PC-9 (cell line): ENCODE measurements around the gene OR51B5. TPM values are rescaled to one million over a fixed set of nuclear protein-coding genes. Genes with fewer than 3 reads are reported as not detected.

Source experiments
- BruUV-seq: library from RNA; stranded (reverse); fragments of 400-500 nt; replicated peaks from 2 replicates; lab custom pipeline; 2021; lab: Mats Ljungman, UMichigan
- CTCF ChIA-PET: fragments of 300-600 bp; sonication (Branson Sonifier 250); formaldehyde crosslinking; loops from one replicate; lab custom pipeline; 2022; ENCODE audit warnings: antibody characterized with exemption; lab: Charles Lee
- POLR2A ChIA-PET: fragments of 300-600 bp; sonication (Branson Sonifier 250); formaldehyde crosslinking; loops from one replicate; lab custom pipeline; 2022; ENCODE audit warnings: antibody characterized with exemption; ENCODE audit not compliant: unreplicated experiment; lab: Charles Lee
- DNase-seq, 2 experiments: peaks; one replicate each; pipeline versions ENCODE4 v3.0.0 to v3.0.0-alpha.2; 2015 to 2022; ENCODE audit warnings: mixed read lengths in 1 of 2
- H2AFZ ChIP-seq: fragments of 200-600 bp; sonication (generic); 2 replicates; pipeline ENCODE4 v1.8.1; 2017; ENCODE audit warnings: antibody characterized with exemption
- H3F3A ChIP-seq: fragments of 200-600 bp; sonication (generic); 2 replicates; pipeline ENCODE4 v1.8.1; 2017; ENCODE audit warnings: antibody characterized with exemption, mild to moderate bottlenecking, low read depth; ENCODE audit not compliant: insufficient read depth
- H3K27ac ChIP-seq: fragments of 200-600 bp; sonication (generic); 2 replicates; pipeline ENCODE4 v1.6.1; 2016; ENCODE audit warnings: mixed run types
- H3K27me3 ChIP-seq: fragments of 200-600 bp; sonication (generic); 2 replicates; pipeline ENCODE4 v1.6.1; 2016; ENCODE audit warnings: low read depth, mixed run types; ENCODE audit not compliant: insufficient read depth
- H3K36me3 ChIP-seq: fragments of 200-600 bp; sonication (generic); 2 replicates; pipeline ENCODE4 v1.6.1; 2016; ENCODE audit warnings: low read depth, mixed run types
- H3K4me1 ChIP-seq: fragments of 200-600 bp; sonication (generic); replicated peaks from 2 replicates; pipeline ENCODE4 v1.6.1; 2016; ENCODE audit warnings: mixed run types; ENCODE audit not compliant: insufficient read depth
- H3K4me2 ChIP-seq: fragments of 200-600 bp; sonication (generic); 2 replicates; pipeline ENCODE4 v1.6.1; 2017; ENCODE audit warnings: mixed run types
- H3K4me3 ChIP-seq: fragments of 200-600 bp; sonication (generic); 2 replicates; pipeline ENCODE4 v1.6.1; 2016; ENCODE audit warnings: mixed run types
- H3K79me2 ChIP-seq: fragments of 200-600 bp; sonication (generic); 2 replicates; pipeline ENCODE4 v1.6.1; 2017; ENCODE audit warnings: low read depth, mixed run types
- H3K9me2 ChIP-seq: fragments of 200-600 bp; sonication (generic); 2 replicates; pipeline ENCODE4 v1.8.1; 2017; ENCODE audit warnings: mild to moderate bottlenecking; ENCODE audit not compliant: insufficient read depth
- H3K9me3 ChIP-seq: fragments of 200-600 bp; sonication (generic); 2 replicates; pipeline ENCODE4 v1.8.1; 2016; ENCODE audit warnings: low read depth; ENCODE audit not compliant: insufficient read depth
- H4K20me1 ChIP-seq: fragments of 200-600 bp; sonication (generic); 2 replicates; pipeline ENCODE4 v1.8.1; 2017; ENCODE audit not compliant: insufficient read depth
- CTCF ChIP-seq: fragments of 200-600 bp; sonication (generic); conservative IDR thresholded peaks from 2 replicates; pipeline ENCODE4 v1.6.1; 2017; ENCODE audit warnings: mixed run types, antibody characterized with exemption, mild to moderate bottlenecking, moderate library complexity
- EZH2 ChIP-seq: fragments of 200-600 bp; sonication (generic); IDR thresholded peaks from 2 replicates; pipeline ENCODE4 v1.8.0; 2017; ENCODE audit warnings: antibody characterized with exemption, low read depth
- intact Hi-C: fragments of 100-400 bp; cut with micrococcal nuclease; formaldehyde crosslinking; loops from one replicate; pipeline ENCODE4 v1.10.0; 2022; ENCODE audit not compliant: unreplicated experiment
- total RNA-seq: library from RNA; stranded (reverse); gene quantifications from 2 replicates; pipeline ENCODE4 v1.2.3, GENCODE V29; 2021

OR51B5 gene
- total RNA-seq, 1 experiment from 2014 or later: 1.2 TPM

- CTCF ChIA-PET: no interaction called here
Measured at GRCh38 chr11:5293028-5293427, 50.3 kb downstream of the OR51B5 start.

More at GRCh38 chr11:5293028-5293427, 50.3 kb downstream of the OR51B5 start:
- Histone ChIP-seq H3K27ac (no peak overlapping the region), H3K4me1 (no peaks in the 10 kb centered on the region), H4K20me1 (no peaks in the 10 kb centered on the region), H3F3A (no peaks in the 10 kb centered on the region), H3K9me2 (no peaks in the 10 kb centered on the region), H3K36me3 (no peaks in the 10 kb centered on the region), H3K4me3 (no peak overlapping the region), H3K79me2 (no peaks in the 10 kb centered on the region), H3K27me3 (no peaks in the 10 kb centered on the region), H3K4me2 (no peak overlapping the region), H3K9me3 (no peaks in the 10 kb centered on the region), H2AFZ (no peak overlapping the region)
- intact Hi-C loops: no loop called here
- no TSS peak for BruUV-seq
- no peak for DNase-seq
- TF ChIP-seq EZH2 (no peak), CTCF (no peak)
- POLR2A ChIA-PET: no interaction called here

Other genes with a start within 250 kb of the OR51B5 start
- not detected in 2 replicates for gene OR52A5, start 205.2 kb downstream of the OR51B5 start, total RNA-seq
- gene OR52A1, start 188.8 kb downstream of the OR51B5 start, total RNA-seq: not detected in 2 replicates
- not detected in 2 replicates for gene OR51V1, start 142.8 kb downstream of the OR51B5 start, total RNA-seq
- gene HBB, start 116.5 kb downstream of the OR51B5 start, total RNA-seq: not detected in 2 replicates
- not detected in 2 replicates for gene HBD, start 109.0 kb downstream of the OR51B5 start, total RNA-seq
- not detected in 2 replicates for gene HBG1, start 93.7 kb downstream of the OR51B5 start, total RNA-seq
- 0.63 TPM in 1 of 2 replicates, not detected in the other for gene HBG2, start 88.7 kb downstream of the OR51B5 start, total RNA-seq
- gene HBE1, start 73.6 kb downstream of the OR51B5 start, total RNA-seq: 1.4 and 2.4 TPM in 2 replicates
- gene OR51B4, start 41.6 kb downstream of the OR51B5 start, total RNA-seq: not detected in 2 replicates
- not detected in 2 replicates for gene OR51B2, start 19.2 kb downstream of the OR51B5 start, total RNA-seq
- gene OR51B6, start 8.0 kb upstream of the OR51B5 start, total RNA-seq: not detected in 2 replicates
- gene OR51M1, start 40.3 kb upstream of the OR51B5 start, total RNA-seq: not detected in 2 replicates
- not detected in 2 replicates for gene OR51Q1, start 78.6 kb upstream of the OR51B5 start, total RNA-seq
- not detected in 2 replicates for gene OR51I1, start 98.0 kb upstream of the OR51B5 start, total RNA-seq
- not detected in 2 replicates for gene OR51I2, start 105.8 kb upstream of the OR51B5 start, total RNA-seq
- gene OR52D1, start 145.2 kb upstream of the OR51B5 start, total RNA-seq: not detected in 2 replicates
- not detected in 2 replicates for gene UBQLN3, start 166.4 kb upstream of the OR51B5 start, total RNA-seq
- gene UBQLNL, start 173.2 kb upstream of the OR51B5 start, total RNA-seq: 0.15 TPM in 1 of 2 replicates, not detected in the other
- gene OR52H1, start 205.0 kb upstream of the OR51B5 start, total RNA-seq: not detected in 2 replicates
- not detected in 2 replicates for gene OR52B6, start 237.4 kb upstream of the OR51B5 start, total RNA-seq